GM19043 (cell line): Measurements from ENCODE around the gene GRIK3.

Source experiments
- ATAC-seq: cut with Tn5 transposase; IDR thresholded peaks from one replicate; pipeline ENCODE4 v1.9.1; 2021; ENCODE audit warnings: low read depth; ENCODE audit not compliant: unreplicated experiment

Gene GRIK3

GRCh38 chr1:36982709-36983108, 51.6 kb downstream of the GRIK3 start:
- no peak for ATAC-seq

- ATAC-seq = no peak
Measured at GRCh38 chr1:36981771-36982622, 52.3 kb downstream of the GRIK3 start.

DNA sequence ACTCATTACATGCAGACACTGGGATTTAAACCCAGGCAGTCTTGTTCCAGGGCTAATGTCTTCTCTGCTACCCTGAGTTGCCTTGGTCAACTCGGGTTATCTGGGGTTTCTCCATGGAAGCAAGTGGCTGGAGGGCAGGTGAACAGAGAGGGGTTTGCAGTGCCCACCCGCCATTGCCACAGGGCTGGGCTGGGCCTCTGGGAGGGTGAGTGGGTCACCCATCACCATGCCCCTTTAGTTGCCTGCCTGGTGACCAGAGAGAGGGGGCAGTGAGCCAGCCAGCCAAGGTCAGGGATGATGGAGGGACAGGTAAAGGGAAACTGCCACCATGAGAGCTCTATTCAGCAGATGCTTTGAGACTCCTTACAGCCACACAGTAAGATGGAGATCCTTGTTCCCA, 53.2 kb downstream of the GRIK3 start:
- ATAC-seq = no peak

DNA sequence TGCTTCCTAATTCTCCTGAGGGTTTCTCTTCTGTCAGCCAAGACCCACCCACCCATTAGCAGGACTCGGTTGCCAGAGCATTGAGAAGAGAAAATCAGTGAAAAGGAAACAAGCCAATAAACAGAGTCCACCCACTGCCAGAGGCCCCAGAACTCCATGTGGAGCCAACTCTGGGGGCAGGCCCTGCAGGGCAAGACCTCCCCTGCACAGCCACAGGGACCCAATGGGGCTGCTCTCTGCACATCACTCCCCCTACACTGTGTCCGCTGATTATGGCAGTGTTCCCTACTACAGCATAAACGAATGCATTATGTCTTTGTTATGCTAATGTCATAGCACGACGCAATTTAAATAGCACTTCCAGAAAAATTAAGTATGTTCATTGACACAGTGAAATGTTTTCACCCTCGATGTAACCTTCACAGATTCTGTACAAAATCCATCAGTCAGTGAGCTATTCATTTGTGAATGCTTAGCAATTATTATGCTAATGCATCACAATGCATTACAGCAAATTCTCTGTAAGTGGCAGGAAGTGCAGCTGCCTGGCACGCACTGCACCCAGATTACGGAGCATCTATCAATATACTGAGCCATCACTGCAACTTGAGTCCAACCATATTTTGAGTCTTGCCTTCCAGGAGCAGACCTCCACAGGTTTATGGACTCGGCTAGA, 56.4 kb downstream of the GRIK3 start:
- no peak for ATAC-seq

- ATAC-seq = no peak
Measured at GRCh38 chr1:36975642-36976041, 58.7 kb downstream of the GRIK3 start.

DNA sequence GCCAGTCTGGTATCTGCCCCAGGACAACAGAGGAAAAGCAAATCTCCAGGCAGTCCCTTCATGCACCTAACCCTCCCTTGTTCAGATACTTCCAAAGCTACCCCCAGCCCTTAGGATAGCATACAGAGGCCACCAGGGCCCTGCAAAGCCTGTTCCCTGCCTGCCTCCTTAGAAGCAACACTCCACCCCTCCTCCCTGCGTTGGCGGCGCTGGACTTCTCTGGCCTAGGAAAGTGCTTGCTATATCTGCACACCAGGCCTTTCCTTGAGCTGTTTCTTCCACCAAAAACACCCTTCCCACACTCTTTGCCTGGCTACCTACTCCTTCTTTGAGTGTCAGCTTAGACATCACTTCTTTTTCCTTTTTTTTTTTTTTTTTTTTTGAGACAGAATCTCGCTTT, 61.3 kb downstream of the GRIK3 start:
- ATAC-seq = no peak

- ATAC-seq = no peak
Measured at GRCh38 chr1:36971852-36972618, 62.3 kb downstream of the GRIK3 start.

DNA sequence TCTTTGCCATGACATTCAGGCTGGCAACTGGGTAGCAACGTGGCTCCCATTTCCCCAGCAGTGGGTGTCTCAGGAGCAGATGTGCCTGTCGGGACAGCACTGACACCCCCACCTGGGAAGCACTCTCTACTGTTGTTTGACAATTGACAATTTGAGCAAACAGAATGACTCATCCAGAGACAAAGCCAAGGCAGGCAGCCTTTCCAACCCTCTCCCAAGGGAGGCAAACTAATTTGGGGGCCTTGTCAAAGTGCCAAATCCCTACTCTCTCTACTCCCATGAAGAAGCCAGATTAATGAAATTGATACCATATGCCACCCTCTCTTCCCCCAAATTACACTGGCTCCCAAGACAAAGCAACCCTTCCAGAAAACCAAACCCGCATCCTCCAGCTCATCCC, 65.6 kb downstream of the GRIK3 start:
- no peak for ATAC-seq

GRCh38 chr1:36966242-36966641, 68.1 kb downstream of the GRIK3 start:
- ATAC-seq = no peak

DNA sequence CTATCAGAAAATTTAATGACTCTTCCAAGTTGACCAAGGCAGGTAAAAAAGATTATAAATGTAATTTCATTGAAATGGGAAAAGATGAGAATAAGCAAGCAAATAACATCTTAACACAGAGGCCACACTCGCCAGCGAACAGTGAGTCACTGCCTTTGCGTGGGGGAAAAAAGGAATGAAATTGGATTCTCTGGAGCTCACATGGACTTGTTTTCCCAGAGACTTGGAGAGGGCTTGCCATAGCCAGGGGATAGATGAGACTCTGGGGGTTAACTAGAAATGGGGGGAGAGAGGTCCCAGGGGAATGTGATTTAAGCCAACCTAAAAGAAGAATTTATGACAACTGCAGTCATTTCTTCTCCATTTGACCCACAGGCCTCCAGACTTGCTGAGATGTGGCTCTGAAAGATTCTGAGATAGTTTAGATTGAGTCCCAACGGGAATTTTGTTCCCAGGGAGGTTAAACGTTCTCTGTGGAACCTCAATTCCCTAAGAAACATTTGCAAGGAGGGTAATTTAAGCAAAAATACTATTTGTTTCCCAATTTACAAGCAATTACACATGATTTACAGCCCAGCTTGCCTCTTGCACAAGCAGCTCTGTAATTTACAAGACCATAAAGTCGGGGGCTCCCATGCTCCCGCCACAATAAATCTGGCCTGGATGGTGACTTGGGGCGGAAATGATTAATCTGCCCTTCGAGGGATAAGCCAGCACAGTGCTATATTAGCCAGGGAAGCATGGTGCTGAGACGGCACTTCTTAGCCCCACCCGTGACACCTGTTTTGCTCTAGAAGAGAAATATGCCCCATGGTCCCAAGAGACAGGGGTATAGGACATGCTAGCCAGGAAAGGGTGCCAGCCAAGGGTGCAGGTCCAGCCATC, 68.8 kb downstream of the GRIK3 start:
- no peak for ATAC-seq

- no peak for ATAC-seq
Measured at GRCh38 chr1:36964830-36965229, 69.5 kb downstream of the GRIK3 start.

GRCh38 chr1:36963006-36963405, 71.3 kb downstream of the GRIK3 start:
- ATAC-seq = no peak

- no peak for ATAC-seq
Measured at GRCh38 chr1:36961062-36961615, 73.2 kb downstream of the GRIK3 start.

DNA sequence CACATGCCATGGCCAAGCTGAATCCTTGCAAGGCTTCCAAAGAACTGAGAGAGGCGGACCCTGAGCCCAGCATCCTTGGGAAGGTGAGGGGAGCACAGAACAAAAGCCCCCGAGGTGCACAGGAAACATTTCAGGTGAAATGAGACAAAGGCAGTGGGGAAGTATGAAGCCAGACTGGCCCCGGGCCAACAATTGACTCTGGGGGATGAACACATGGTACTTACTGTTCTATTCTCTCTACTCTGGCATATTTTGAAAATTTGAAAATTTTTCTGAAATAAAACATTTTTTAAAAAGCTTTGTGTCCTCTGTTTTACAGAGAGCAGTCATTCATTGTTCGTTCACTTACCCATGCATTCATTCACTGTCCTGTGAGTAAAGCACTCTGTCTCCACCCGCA, 77.7 kb downstream of the GRIK3 start:
- ATAC-seq = no peak

GRCh38 chr1:36955016-36955415, 79.3 kb downstream of the GRIK3 start:
- ATAC-seq = no peak

DNA sequence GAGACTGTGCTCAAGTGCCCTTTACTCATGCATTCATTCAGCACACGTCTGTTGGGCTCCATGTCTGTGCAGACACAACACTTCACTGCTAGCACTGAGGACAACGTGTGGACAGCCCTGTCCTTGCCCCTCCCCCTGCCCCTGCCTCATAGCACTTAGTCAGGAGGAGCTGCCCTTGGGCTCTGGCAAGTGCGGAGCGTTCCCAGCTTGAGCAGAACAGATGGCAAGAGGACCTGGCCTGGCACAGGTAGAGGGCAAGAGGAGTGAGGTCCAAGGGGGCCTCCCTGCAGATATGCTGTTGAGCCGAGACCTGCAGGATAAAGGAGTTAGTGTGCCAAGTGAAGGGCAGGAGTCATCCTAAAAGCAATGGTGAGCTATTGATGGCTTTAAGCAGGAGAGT, 81.3 kb downstream of the GRIK3 start:
- ATAC-seq = no peak

GRCh38 chr1:36951761-36952160, 82.6 kb downstream of the GRIK3 start:
- no peak for ATAC-seq

GRCh38 chr1:36951292-36951750, 83.0 kb downstream of the GRIK3 start:
- no peak for ATAC-seq

DNA sequence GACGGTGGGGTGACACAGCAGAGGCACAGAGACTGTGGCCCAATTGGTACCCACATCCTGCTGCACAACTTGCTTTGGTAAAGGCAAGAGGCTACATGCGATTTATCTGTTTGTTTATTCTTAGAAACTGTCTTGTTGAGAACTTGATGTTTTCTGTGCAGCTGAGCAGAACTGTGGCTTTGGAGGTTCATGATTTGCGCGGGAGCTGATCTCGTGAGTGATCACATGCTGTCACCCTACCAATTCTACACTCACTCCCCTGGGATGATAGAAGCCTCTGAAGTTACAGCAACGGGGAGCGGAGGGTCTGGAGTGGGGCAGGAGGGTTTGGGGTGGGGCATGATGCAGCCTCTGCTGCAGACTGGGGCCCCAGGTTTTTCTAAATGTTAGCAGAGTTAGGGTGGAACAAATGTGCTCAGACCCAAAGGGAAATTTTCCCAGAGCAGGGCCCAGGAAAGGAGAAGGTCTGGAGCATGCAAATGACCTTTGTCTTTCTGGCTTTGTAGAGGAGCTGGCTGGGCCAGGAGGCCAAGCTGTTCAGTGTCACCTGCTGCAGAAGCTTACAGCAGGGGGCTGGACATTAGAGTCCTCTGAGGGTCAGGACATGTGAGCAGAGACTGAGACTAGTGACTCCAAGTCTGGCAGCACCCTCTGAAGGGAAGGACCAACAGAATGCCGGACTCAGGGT, 83.6 kb downstream of the GRIK3 start:
- no peak for ATAC-seq
